Esophagus muscularis mucosa (tissue), 4 donors: Measurements from ENCODE around the gene CGRRF1. TPM values are rescaled to one million over a fixed set of nuclear protein-coding genes. Genes with fewer than 3 reads are reported as not detected.

ENCODE experiments used
- DNase-seq: peaks from one replicate; pipeline ENCODE4 v3.0.0-alpha.2; 2017; ENCODE audit errors: extremely low spot score
- H3K27ac ChIP-seq, 4 donors: fragments of 200-600 bp; sonication (generic); replicated peaks in 1 of 4; 1 replicate in 3 of 4; 2 replicates in 1 of 4; pipeline ENCODE4 v1.5.1; 2016 to 2019; ENCODE audit warnings: mild to moderate bottlenecking in 1 of 4
- H3K27me3 ChIP-seq, 4 donors: fragments of 200-600 bp; sonication (generic); one replicate each; pipeline versions ENCODE4 v1.5.1 to v1.6.0; 2016 to 2019
- H3K36me3 ChIP-seq, 4 donors: fragments of 200-600 bp; sonication (generic); one replicate each; pipeline ENCODE4 v1.5.1; 2016 to 2019
- H3K4me1 ChIP-seq, 4 donors: fragments of 200-600 bp; sonication (generic); one replicate each; pipeline ENCODE4 v1.5.1; 2016 to 2019
- H3K4me3 ChIP-seq, 4 donors: fragments of 200-600 bp; sonication (generic); 1 replicate in 2 of 4; 2 replicates in 2 of 4; pipeline ENCODE4 v1.5.1; 2016 to 2019; ENCODE audit warnings: mild to moderate bottlenecking in 4 of 4, moderate library complexity in 1 of 4
- H3K9me3 ChIP-seq, 4 donors: fragments of 200-600 bp; sonication (generic); 1 replicate in 3 of 4; 2 replicates in 1 of 4; pipeline ENCODE4 v1.5.1; 2016 to 2019
- EP300 ChIP-seq: sonication (generic); formaldehyde crosslinking; IDR thresholded peaks from one replicate; pipeline ENCODE4 v1.6.1; 2017; ENCODE audit warnings: antibody characterized with exemption
- POLR2A ChIP-seq: fragments of 450-650 bp; IDR thresholded peaks from one replicate; pipeline ENCODE4 v1.6.1; 2017; ENCODE audit warnings: antibody characterized with exemption, moderate library complexity, mild to moderate bottlenecking, low read depth
- POLR2AphosphoS5 ChIP-seq, 2 donors: sonication (generic); formaldehyde crosslinking; IDR thresholded peaks; one replicate each; pipeline ENCODE4 v1.6.1; 2017; ENCODE audit warnings: antibody characterized with exemption in 2 of 2
- WGBS: methylation state at CpG from one replicate; pipeline ENCODE4 v1.1.5; 2018; 5-methylcytosine and 5-hydroxymethylcytosine counted together
- intact Hi-C: fragments of 100-400 bp; cut with DNase I; formaldehyde crosslinking; loops from one replicate; pipeline ENCODE4 v1.15.1; 2023
- total RNA-seq, 4 donors: library from RNA; depleted of rRNA; stranded (reverse); fragments of >200 nt; gene quantifications; one replicate each; pipeline versions ENCODE4 v1.1.0 to v1.2.1, GENCODE V29; 2016
- TF ChIP-seq, protein P1 (sequence below), 3 experiments: fragments of 200-600 bp in 2 of 3; fragments of 450-650 bp in 1 of 3; sonication (generic) in 2 of 3; IDR thresholded peaks; one replicate each; pipeline ENCODE4 v1.5.1; 2017 to 2019; ENCODE audit warnings: antibody characterized with exemption in 3 of 3, mild to moderate bottlenecking in 2 of 3, moderate library complexity in 1 of 3

The CGRRF1 gene
- total RNA-seq, 4 donors from 2014 or later: 10.7 to 28.2 (median 21.8) TPM

DNA sequence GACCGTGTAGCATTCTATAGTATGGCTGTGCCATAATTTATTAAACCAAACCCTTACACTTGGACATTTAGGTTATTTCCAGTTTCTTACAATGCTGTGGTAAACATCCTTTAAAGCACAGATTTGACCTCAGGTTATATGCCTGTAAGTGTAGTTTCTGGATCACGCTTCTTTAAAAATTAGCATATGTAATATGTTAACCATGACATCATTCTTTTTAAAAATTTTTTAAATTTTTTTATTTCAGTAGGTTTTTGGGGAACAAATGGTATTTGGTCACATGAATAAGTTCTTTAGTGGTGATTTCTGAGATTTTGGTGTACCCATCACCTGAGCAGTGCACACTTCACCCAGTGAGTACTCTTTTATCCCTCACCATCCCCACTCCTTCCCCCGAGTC is 75.5 kb downstream of the CGRRF1 start:
- H3K4me1 ChIP-seq: peaks cover 17 to 31% (median 26%) of the 10 kb centered on the region in 4 donors
- H3K36me3 ChIP-seq: peaks cover 0 to 3% (median 0%) of the 10 kb centered on the region in 4 donors
- H3K27ac ChIP-seq: no peak overlapping the region
- no peaks in the 10 kb centered on the region for H3K27me3 ChIP-seq
- TF ChIP-seq, protein P1, sequence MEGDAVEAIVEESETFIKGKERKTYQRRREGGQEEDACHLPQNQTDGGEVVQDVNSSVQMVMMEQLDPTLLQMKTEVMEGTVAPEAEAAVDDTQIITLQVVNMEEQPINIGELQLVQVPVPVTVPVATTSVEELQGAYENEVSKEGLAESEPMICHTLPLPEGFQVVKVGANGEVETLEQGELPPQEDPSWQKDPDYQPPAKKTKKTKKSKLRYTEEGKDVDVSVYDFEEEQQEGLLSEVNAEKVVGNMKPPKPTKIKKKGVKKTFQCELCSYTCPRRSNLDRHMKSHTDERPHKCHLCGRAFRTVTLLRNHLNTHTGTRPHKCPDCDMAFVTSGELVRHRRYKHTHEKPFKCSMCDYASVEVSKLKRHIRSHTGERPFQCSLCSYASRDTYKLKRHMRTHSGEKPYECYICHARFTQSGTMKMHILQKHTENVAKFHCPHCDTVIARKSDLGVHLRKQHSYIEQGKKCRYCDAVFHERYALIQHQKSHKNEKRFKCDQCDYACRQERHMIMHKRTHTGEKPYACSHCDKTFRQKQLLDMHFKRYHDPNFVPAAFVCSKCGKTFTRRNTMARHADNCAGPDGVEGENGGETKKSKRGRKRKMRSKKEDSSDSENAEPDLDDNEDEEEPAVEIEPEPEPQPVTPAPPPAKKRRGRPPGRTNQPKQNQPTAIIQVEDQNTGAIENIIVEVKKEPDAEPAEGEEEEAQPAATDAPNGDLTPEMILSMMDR (IDR thresholded peaks at IDR 0.05): no peak
- no peak for TF ChIP-seq EP300
- no peak for TF ChIP-seq POLR2A
- TF ChIP-seq POLR2AphosphoS5 (IDR thresholded peaks at IDR 0.05): no peak
- no peak overlapping the region for H3K4me3 ChIP-seq
- H3K9me3 ChIP-seq: no peaks in the 10 kb centered on the region
- DNase-seq: no peak
- WGBS: 95% methylated on average over 3 of the region's 3 CpGs
- intact Hi-C loops: no loop called here

Other genes starting within 250 kb of the CGRRF1 start
- 1 to 10 TPM in 2 of 4 donors, under 1 TPM in 2; 0.65 to 4.8 (median 1.0) TPM for gene CDKN3, start 112.9 kb upstream of the CGRRF1 start, total RNA-seq
- 100 to 1,000 TPM in 2 of 4 donors, 10 to 100 TPM in 2; 52.3 to 144 (median 103) TPM for gene CNIH1, start 68.5 kb upstream of the CGRRF1 start, total RNA-seq
- gene GMFB, start 20.9 kb upstream of the CGRRF1 start, total RNA-seq: 10 to 100 TPM; 21.4 to 49.4 (median 43.7) TPM
- gene SAMD4A, start 57.2 kb downstream of the CGRRF1 start, total RNA-seq: 100 to 1,000 TPM in 2 of 4 donors, 10 to 100 TPM in 2; 76.8 to 123 (median 97.0) TPM